Stimulated activated CD4-positive, alpha-beta T cell treated with anti-CD3 and anti-CD28 coated beads, TNF-alpha, amount 100 ng/mL, for 4 hours (primary cell): ENCODE measurements around the gene SEC24A.
"Not testable (repeated sequence)": the region's sequence is repeated elsewhere in the genome, so short reads cannot be mapped to it uniquely, and the experiment has no call there.

Source experiments
- DNase-seq, 3 experiments: peaks; one replicate each; pipeline ENCODE4 v3.0.0-alpha.2; 2020; ENCODE audit warnings: low read depth in 3 of 3

The SEC24A gene

GRCh38 chr5:134649163-134649835 lies 714 bp downstream of the SEC24A start:
- DNase-seq, result no peak

GRCh38 chr5:134650660-134651059 lies 2.1 kb downstream of the SEC24A start:
- DNase-seq, result not testable (repeated sequence)

- DNase-seq, result no peak
Measured at GRCh38 chr5:134651531-134651930, 2.9 kb downstream of the SEC24A start.

- DNase-seq, result no peak
Measured at GRCh38 chr5:134656690-134657089, 8.1 kb downstream of the SEC24A start.

GRCh38 chr5:134659456-134659855 lies 10.9 kb downstream of the SEC24A start:
- no peak for DNase-seq

- DNase-seq, result no peak
Measured at GRCh38 chr5:134659922-134660321, 11.3 kb downstream of the SEC24A start.

- DNase-seq, result no peak
Measured at GRCh38 chr5:134662971-134663370, 14.4 kb downstream of the SEC24A start.

- DNase-seq, result no peak
Measured at GRCh38 chr5:134664448-134664847, 15.9 kb downstream of the SEC24A start.

GRCh38 chr5:134673546-134673945 lies 25.0 kb downstream of the SEC24A start:
- not testable (repeated sequence) for DNase-seq

- DNase-seq, result not testable (repeated sequence)
Measured at GRCh38 chr5:134677357-134677756, 28.8 kb downstream of the SEC24A start.

- DNase-seq, result not testable (repeated sequence)
Measured at GRCh38 chr5:134690144-134690543, 41.6 kb downstream of the SEC24A start.

- no peak for DNase-seq
Measured at GRCh38 chr5:134692722-134693121, 44.1 kb downstream of the SEC24A start.

- no peak for DNase-seq
Measured at GRCh38 chr5:134708301-134708700, 59.7 kb downstream of the SEC24A start.

- DNase-seq, result no peak
Measured at GRCh38 chr5:134714120-134714519, 65.5 kb downstream of the SEC24A start.

GRCh38 chr5:134714541-134714940 lies 66.0 kb downstream of the SEC24A start:
- no peak for DNase-seq

- not testable (repeated sequence) for DNase-seq
Measured at GRCh38 chr5:134715466-134715865, 66.9 kb downstream of the SEC24A start.

- DNase-seq, result no peak
Measured at GRCh38 chr5:134724872-134725271, 76.3 kb downstream of the SEC24A start.

GRCh38 chr5:134732819-134733218 lies 84.2 kb downstream of the SEC24A start:
- no peak for DNase-seq

GRCh38 chr5:134735243-134735642 lies 86.7 kb downstream of the SEC24A start:
- no peak for DNase-seq

GRCh38 chr5:134736173-134736812 lies 87.7 kb downstream of the SEC24A start:
- DNase-seq, result no peak

- peak; percentile 93 to 97 (median 95) for DNase-seq
Measured at GRCh38 chr5:134738133-134738962, 89.8 kb downstream of the SEC24A start, which contains the start of gene CAMLG. Gene CAMLG (plus strand): TSS chr5:134738548. CDS start chr5:134738621, 73 bp downstream.

- peak in 1 of 3 experiments; percentile 8 for DNase-seq
Measured at GRCh38 chr5:134738963-134739661, 90.5 kb downstream of the SEC24A start.
